Upper lobe of left lung (tissue), 4 donors: Measurements from ENCODE around the gene PKNOX1.

Source experiments
- CTCF ChIP-seq, 6 experiments: fragments of 450-650 bp in 4 of 6; fragments of 200-600 bp in 2 of 6; sonication (generic) in 2 of 6; IDR thresholded peaks; one replicate each; pipeline ENCODE4 v1.5.1; 2016 to 2019; ENCODE audit warnings: antibody characterized with exemption in 6 of 6
- EP300 ChIP-seq, 4 donors: sonication (generic); formaldehyde crosslinking; IDR thresholded peaks; one replicate each; pipeline ENCODE4 v1.5.1; 2017; ENCODE audit warnings: antibody characterized with exemption in 4 of 4, control low read depth in 2 of 4
- POLR2A ChIP-seq, 4 donors: fragments of 450-650 bp; IDR thresholded peaks; one replicate each; pipeline ENCODE4 v1.5.1; 2016 to 2017; ENCODE audit warnings: antibody characterized with exemption in 4 of 4, mild to moderate bottlenecking in 2 of 4
- POLR2AphosphoS5 ChIP-seq, 2 donors: sonication (generic); formaldehyde crosslinking; IDR thresholded peaks; one replicate each; pipeline ENCODE4 v1.5.1; 2017; ENCODE audit warnings: antibody characterized with exemption in 2 of 2

- no peak for TF ChIP-seq CTCF (IDR thresholded peaks at IDR 0.05)
- TF ChIP-seq POLR2A (IDR thresholded peaks at IDR 0.05) = no peak
- TF ChIP-seq POLR2AphosphoS5 (IDR thresholded peaks at IDR 0.05) = no peak
- no peak for TF ChIP-seq EP300 (IDR thresholded peaks at IDR 0.05)
Observed at GRCh38 chr21:42971897-42972275, 2.5 kb upstream of the PKNOX1 start.
